DOHH2 (cell line): Measurements from ENCODE around the gene CLASP1.

Experiments
- EZH2phosphoT487 ChIP-seq: fragments of 200-600 bp; sonication (generic); IDR thresholded peaks from 2 replicates; pipeline ENCODE4 v1.6.1; 2017; ENCODE audit warnings: borderline replicate concordance, mild to moderate bottlenecking, antibody characterized with exemption, low read length, moderate library complexity, mixed read lengths
- TF ChIP-seq, protein P1 (sequence below): fragments of 200-600 bp; sonication (generic); IDR thresholded peaks from one replicate; pipeline ENCODE4 v1.5.1; 2014; ENCODE audit warnings: antibody characterized with exemption, mild to moderate bottlenecking, low read depth, low read length; ENCODE audit not compliant: poor library complexity, severe bottlenecking

DNA sequence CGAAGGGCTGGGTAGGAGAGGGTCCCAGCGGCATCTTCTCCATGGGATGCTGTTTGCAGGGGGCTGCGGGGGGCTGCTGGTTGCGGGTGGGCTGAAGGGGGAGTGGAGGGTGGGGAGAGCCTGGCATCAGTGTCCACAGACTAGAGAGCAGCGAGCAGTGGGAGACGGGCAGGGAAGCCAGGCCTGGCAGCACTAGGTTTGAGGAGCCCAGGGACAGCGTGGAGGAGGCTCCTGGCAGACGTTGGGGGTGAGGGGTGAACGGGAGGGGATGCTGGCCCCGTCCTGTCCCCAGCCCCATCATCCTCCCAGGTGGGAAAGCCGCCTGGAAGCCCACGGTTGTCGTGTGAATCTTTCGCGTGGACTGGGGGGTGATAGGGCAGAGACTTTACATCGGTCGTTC is 316.0 kb downstream of the CLASP1 start:
- TF ChIP-seq, protein P1, sequence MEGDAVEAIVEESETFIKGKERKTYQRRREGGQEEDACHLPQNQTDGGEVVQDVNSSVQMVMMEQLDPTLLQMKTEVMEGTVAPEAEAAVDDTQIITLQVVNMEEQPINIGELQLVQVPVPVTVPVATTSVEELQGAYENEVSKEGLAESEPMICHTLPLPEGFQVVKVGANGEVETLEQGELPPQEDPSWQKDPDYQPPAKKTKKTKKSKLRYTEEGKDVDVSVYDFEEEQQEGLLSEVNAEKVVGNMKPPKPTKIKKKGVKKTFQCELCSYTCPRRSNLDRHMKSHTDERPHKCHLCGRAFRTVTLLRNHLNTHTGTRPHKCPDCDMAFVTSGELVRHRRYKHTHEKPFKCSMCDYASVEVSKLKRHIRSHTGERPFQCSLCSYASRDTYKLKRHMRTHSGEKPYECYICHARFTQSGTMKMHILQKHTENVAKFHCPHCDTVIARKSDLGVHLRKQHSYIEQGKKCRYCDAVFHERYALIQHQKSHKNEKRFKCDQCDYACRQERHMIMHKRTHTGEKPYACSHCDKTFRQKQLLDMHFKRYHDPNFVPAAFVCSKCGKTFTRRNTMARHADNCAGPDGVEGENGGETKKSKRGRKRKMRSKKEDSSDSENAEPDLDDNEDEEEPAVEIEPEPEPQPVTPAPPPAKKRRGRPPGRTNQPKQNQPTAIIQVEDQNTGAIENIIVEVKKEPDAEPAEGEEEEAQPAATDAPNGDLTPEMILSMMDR: no peak
- no peak for TF ChIP-seq EZH2phosphoT487
